Endodermal cell (in vitro differentiated cells): ENCODE results near the gene LIN7A. TPM values are rescaled to one million over a fixed set of nuclear protein-coding genes. Genes with fewer than 3 reads are reported as not detected.

Experiments used
- DNase-seq: peaks from one replicate; pipeline ENCODE4 v3.0.0-alpha.2; 2017
- H3K27ac ChIP-seq: 2 replicates; pipeline ENCODE4 v1.5.1; 2013; ENCODE audit warnings: mild to moderate bottlenecking, low read depth, low read length, moderate library complexity
- H3K27me3 ChIP-seq: 2 replicates; pipeline ENCODE4 v1.6.1; 2013; ENCODE audit warnings: mild to moderate bottlenecking, low read length, moderate library complexity; ENCODE audit not compliant: insufficient read depth, control insufficient read depth, poor library complexity, severe bottlenecking
- H3K36me3 ChIP-seq: 2 replicates; pipeline ENCODE4 v1.7.0; 2013; ENCODE audit warnings: mild to moderate bottlenecking, low read length, moderate library complexity; ENCODE audit not compliant: control insufficient read depth, insufficient read depth
- H3K4me1 ChIP-seq: one replicate; pipeline ENCODE4 v1.7.0; 2013; ENCODE audit warnings: low read length; ENCODE audit not compliant: control insufficient read depth, insufficient read depth
- H3K4me3 ChIP-seq: 2 replicates; pipeline ENCODE4 v1.5.1; 2013; ENCODE audit warnings: mild to moderate bottlenecking, low read length, moderate library complexity
- H3K9ac ChIP-seq: 2 replicates; pipeline ENCODE4 v1.6.1; 2013; ENCODE audit warnings: mild to moderate bottlenecking, low read length, moderate library complexity; ENCODE audit not compliant: poor library complexity, severe bottlenecking; ENCODE audit errors: extremely low read depth
- H3K9me3 ChIP-seq: 2 replicates; pipeline ENCODE4 v1.6.1; 2013; ENCODE audit warnings: mild to moderate bottlenecking, low read length, moderate library complexity; ENCODE audit not compliant: control insufficient read depth
- H3K27ac Mint-ChIP-seq: 2 replicates; pipeline ENCODE4 v1.8.0; 2020; ENCODE audit warnings: mixed read lengths
- H3K27me3 Mint-ChIP-seq: 2 replicates; pipeline ENCODE4 v1.8.0; 2021; ENCODE audit warnings: mild to moderate bottlenecking, mixed read lengths; ENCODE audit not compliant: insufficient read depth
- H3K36me3 Mint-ChIP-seq: 2 replicates; pipeline ENCODE4 v1.8.0; 2020; ENCODE audit warnings: low read depth, mixed read lengths
- H3K4me1 Mint-ChIP-seq: 2 replicates; pipeline ENCODE4 v1.8.0; 2020; ENCODE audit warnings: mixed read lengths
- H3K4me3 Mint-ChIP-seq: 2 replicates; pipeline ENCODE4 v1.8.0; 2020; ENCODE audit warnings: mild to moderate bottlenecking, moderate library complexity, mixed read lengths
- H3K9me3 Mint-ChIP-seq: 2 replicates; pipeline ENCODE4 v1.8.0; 2020; ENCODE audit warnings: mild to moderate bottlenecking, mixed read lengths
- WGBS, 2 experiments: methylation state at CpG; one replicate each; pipeline versions ENCODE4 v1.1.5 to v1.1.7; 2013; ENCODE audit warnings: missing lambda C conversion rate in 2 of 2, mixed read lengths in 1 of 2; ENCODE audit not compliant: insufficient coverage in 1 of 2, insufficient read length in 1 of 2; 5-methylcytosine and 5-hydroxymethylcytosine counted together
- total RNA-seq, 2 donors: library from RNA; stranded (reverse); fragmentation: NEBNext Ultra II Directional in 1 of 2; extraction: Animal tissue kit (Norgen Biotek cat#: 25700) in 1 of 2; gene quantifications; 2 replicates in 1 of 2; 3 replicates in 1 of 2; pipeline ENCODE4 v1.2.1, GENCODE V29; 2021
- TF ChIP-seq, protein P1 (sequence below): fragments of 200-600 bp; sonication (generic); conservative IDR thresholded peaks from 2 replicates; pipeline ENCODE4 v1.5.0; 2021; ENCODE audit warnings: antibody characterized with exemption, mild to moderate bottlenecking

Gene LIN7A
- total RNA-seq, 2 donors from 2014 or later = 19.3 to 27.2 TPM

GRCh38 chr12:80967565-80967964, 29.8 kb upstream of the LIN7A start:
- WGBS, 2 experiments = 90 to 93% methylated on average over 2 to 3 of the region's 3 CpGs
- DNase-seq = no peak
- Histone ChIP-seq H3K27ac (no peak overlapping the region), H3K9me3 (no peaks in the 10 kb centered on the region), H3K4me1 (no peaks in the 10 kb centered on the region), H3K9ac (no peak overlapping the region), H3K4me3 (no peak overlapping the region), H3K36me3 (no peaks in the 10 kb centered on the region), H3K27me3 (no peaks in the 10 kb centered on the region)
- Mint-ChIP-seq H3K27me3 (no peaks in the 10 kb centered on the region), H3K9me3 (no peaks in the 10 kb centered on the region), H3K4me1 (peaks cover 6% of the 10 kb centered on the region), H3K27ac (no peak overlapping the region), H3K4me3 (no peak overlapping the region), H3K36me3 (no peaks in the 10 kb centered on the region)
- TF ChIP-seq, protein P1, sequence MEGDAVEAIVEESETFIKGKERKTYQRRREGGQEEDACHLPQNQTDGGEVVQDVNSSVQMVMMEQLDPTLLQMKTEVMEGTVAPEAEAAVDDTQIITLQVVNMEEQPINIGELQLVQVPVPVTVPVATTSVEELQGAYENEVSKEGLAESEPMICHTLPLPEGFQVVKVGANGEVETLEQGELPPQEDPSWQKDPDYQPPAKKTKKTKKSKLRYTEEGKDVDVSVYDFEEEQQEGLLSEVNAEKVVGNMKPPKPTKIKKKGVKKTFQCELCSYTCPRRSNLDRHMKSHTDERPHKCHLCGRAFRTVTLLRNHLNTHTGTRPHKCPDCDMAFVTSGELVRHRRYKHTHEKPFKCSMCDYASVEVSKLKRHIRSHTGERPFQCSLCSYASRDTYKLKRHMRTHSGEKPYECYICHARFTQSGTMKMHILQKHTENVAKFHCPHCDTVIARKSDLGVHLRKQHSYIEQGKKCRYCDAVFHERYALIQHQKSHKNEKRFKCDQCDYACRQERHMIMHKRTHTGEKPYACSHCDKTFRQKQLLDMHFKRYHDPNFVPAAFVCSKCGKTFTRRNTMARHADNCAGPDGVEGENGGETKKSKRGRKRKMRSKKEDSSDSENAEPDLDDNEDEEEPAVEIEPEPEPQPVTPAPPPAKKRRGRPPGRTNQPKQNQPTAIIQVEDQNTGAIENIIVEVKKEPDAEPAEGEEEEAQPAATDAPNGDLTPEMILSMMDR = no peak

GRCh38 chr12:80966001-80966400, 28.3 kb upstream of the LIN7A start:
- Histone ChIP-seq H3K4me1 (no peaks in the 10 kb centered on the region), H3K9me3 (no peaks in the 10 kb centered on the region), H3K9ac (no peak overlapping the region), H3K27ac (no peak overlapping the region), H3K27me3 (no peaks in the 10 kb centered on the region), H3K4me3 (no peak overlapping the region), H3K36me3 (no peaks in the 10 kb centered on the region)
- Mint-ChIP-seq H3K9me3 (no peaks in the 10 kb centered on the region), H3K4me1 (peaks cover 6% of the 10 kb centered on the region), H3K27ac (no peak overlapping the region), H3K36me3 (no peaks in the 10 kb centered on the region), H3K4me3 (no peak overlapping the region), H3K27me3 (no peaks in the 10 kb centered on the region)
- DNase-seq = peak; percentile 86
- WGBS, 2 experiments = 100% methylated on average over 1 of the region's 1 CpG
- TF ChIP-seq, protein P1 = peak; percentile 18

DNA sequence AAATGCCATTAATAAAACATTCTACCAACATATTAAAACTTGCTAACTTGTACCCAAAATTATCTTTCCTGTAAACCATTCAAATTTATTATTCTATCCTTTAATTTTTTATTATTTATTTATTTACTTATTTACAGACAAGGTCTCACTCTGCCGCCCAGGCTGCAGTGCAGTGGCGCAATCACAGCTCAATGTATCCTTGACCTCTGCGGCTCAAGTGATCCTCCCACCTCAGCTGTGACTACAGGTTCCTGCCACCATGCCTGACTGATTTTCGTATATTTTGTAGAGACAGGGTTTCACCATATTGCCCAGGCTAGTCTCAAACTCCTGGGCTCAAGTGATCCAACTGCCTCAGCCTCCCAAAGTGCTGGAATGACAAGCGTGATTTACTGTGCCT, 20.4 kb upstream of the LIN7A start:
- Histone ChIP-seq H3K36me3 (no peaks in the 10 kb centered on the region), H3K27me3 (no peaks in the 10 kb centered on the region), H3K9me3 (no peaks in the 10 kb centered on the region), H3K9ac (no peak overlapping the region), H3K4me3 (no peak overlapping the region), H3K4me1 (no peaks in the 10 kb centered on the region), H3K27ac (no peak overlapping the region)
- 78 to 84% methylated on average over 4 to 5 of the region's 5 CpGs for WGBS, 2 experiments
- Mint-ChIP-seq H3K9me3 (no peaks in the 10 kb centered on the region), H3K27ac (no peak overlapping the region), H3K4me3 (no peak overlapping the region), H3K4me1 (peaks cover 9% of the 10 kb centered on the region), H3K27me3 (no peaks in the 10 kb centered on the region), H3K36me3 (no peaks in the 10 kb centered on the region)
- TF ChIP-seq, protein P1 = no peak
- DNase-seq = no peak
